ENCODE measurements around the gene ABCG1.

ABCG1 gene

DNA sequence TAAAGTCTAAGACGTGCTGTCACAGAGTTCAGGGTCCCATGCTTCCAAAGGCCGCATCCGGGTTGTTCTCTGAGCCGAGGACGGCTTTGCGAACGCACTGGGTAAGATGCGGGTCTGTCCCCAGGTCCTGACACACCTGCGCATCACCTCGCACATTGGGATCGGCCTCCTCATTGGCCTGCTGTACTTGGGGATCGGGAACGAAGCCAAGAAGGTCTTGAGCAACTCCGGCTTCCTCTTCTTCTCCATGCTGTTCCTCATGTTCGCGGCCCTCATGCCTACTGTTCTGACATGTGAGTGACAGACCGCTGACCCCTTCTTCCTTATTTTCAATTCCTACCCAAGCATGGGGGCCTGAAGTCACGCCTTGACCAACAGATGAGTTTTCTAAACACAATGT lies 71.0 kb downstream of the ABCG1 start:
- no peak for TF ChIP-seq CTCF (IDR thresholded peaks at IDR 0.05)

DNA sequence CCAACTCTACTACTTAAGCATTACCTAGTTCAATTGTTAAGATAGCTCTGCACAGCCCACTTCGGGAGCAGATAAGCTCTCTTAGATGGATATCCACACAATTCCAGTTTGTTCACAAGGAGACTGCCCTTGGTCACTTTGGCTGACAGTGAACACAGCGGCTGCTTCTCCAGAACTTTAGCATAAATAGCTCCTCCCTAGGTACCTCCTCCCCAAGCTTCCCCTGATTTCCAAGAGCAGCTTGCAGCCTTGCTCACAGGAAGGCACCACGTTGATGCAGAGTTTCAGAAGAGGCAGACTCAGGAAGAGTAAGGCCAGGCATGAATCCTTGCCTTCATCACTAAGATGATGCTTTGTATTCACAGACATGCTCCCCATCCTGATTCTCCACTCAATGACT lies 71.6 kb downstream of the ABCG1 start:
- TF ChIP-seq CTCF (IDR thresholded peaks at IDR 0.05), result no peak

GRCh38 chr21:42291003-42291750 lies 72.2 kb downstream of the ABCG1 start:
- no peak for TF ChIP-seq CTCF (IDR thresholded peaks at IDR 0.05)

DNA sequence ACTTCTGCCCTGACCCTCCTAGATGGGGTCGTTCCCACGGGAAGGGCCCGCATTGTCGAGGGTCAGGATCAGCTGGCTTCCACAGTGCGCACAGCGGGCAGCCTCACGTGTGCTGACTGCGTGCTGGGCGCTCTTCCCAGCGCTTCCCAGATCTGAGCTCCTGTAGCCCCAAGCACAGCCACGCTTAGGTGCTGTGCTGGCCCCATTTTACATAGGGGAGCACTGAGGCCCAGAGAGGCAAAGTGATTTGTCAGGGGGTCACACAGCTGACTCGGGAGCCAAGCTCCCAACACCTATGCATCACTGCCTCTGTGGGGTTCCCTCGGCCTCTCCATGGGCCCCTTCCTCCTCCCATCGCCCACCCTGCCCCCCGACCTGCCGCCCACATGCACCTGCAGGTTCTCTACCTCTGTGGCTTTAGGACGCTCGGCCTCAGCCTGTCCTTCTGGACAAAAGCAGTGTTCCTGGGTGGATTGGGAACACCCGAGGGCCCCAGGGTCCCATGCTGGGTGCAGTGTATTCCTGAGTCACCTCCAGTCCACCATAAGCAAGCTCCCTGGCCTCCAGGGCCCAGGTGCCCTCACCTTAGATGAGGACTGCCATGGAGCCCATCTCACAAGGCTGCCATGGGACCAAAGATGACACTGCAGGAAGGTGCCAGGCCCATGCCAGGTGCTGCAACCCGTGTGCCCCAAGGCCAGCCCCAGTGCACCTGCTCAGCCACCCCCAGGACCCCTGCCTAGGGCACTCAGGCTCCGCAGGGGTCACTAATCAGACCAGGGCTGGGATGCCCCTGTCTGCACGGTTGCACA lies 73.0 kb downstream of the ABCG1 start:
- no peak for TF ChIP-seq CTCF (IDR thresholded peaks at IDR 0.05)

DNA sequence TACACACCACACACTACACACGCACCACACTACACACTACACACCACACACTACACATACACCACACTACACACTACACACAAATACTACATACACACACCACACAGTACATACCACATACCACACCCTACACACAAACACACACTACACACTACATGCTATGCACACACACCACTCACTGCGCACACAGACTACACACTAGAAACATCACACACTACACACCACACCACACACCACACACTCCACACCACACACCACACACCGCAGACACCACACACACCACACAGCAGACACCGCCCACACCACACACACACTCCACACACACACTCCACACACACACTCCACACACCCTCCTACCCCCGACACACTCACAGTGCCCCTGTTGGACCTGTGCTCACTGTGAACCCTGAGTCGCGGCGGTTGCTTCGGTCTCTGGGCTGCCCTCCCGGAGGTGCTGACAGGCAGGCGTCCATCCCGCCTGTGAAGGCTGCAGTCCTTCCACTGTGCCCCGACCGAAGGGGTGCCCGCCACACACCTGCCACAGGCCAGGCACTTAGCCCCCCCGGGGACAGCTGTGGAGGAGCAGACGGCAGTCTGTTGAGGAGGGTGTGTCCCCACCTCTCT lies 74.8 kb downstream of the ABCG1 start:
- no peak for TF ChIP-seq CTCF (IDR thresholded peaks at IDR 0.05)

DNA sequence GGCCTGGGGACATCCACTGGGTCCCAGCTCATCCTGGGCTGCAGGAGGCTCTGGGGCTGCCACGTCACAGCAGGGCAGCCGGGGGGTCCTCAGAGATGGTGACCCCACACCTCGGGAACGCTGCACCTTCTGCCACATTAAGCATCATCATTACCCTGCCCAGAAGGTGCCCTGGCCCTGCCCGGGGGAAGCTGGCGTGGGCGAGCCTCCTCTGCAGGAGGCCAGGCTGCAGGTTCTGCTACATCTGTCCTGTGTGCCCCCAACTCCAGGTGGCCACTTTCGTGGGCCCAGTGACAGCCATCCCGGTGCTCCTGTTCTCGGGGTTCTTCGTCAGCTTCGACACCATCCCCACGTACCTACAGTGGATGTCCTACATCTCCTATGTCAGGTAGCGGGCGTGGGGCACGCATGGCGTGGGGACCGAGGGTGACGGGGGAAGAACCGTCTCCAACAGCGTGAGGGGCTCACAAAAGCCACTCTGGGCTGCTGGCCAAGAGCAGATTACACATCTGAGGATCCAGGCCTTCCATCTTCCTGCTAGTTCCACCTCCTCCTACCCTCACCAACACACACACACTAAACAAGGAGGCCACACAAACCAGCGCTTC lies 75.4 kb downstream of the ABCG1 start:
- no peak for TF ChIP-seq CTCF (IDR thresholded peaks at IDR 0.05)

DNA sequence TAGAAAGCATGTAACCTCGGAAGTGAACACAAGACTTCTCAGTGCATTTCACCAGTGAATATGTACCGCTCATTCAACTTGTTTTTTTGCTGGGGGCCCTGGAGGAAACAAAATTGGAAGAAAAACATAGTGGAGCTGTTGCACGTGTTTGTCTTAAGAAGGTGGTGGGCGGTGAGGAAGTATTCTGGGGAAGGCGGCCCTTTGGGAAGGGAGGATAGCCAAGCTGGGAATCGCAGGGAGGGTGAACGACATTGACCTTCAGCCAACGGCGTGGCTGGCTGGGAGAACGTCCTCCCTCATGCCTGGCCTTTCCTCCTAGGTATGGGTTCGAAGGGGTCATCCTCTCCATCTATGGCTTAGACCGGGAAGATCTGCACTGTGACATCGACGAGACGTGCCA lies 76.9 kb downstream of the ABCG1 start:
- no peak for TF ChIP-seq CTCF (IDR thresholded peaks at IDR 0.05)

All from LNCAP (cell line).